ENCODE measurements around the gene PTPRM. TPM values are rescaled to one million over a fixed set of nuclear protein-coding genes. Genes with fewer than 3 reads are reported as not detected.

PTPRM gene
- total and polyA plus RNA-seq, 2 of the 8 experiments (the other 6 are each of a cell fraction or from before 2014, with no cell fraction given) = 4.1 to 7.0 TPM

- no peak for TF ChIP-seq CBX8 (IDR thresholded peaks at IDR 0.05; ENCODE audit: borderline replicate concordance, low read depth, low read length)
- TF ChIP-seq RNF2 (IDR thresholded peaks at IDR 0.05; ENCODE audit: borderline replicate concordance, low read depth, low read length, missing control alignments, poor library complexity, severe bottlenecking) = no peak
- TF ChIP-seq CBX5 (IDR thresholded peaks at IDR 0.05; ENCODE audit: low read depth, low read length) = no peak
- TF ChIP-seq, protein P1, sequence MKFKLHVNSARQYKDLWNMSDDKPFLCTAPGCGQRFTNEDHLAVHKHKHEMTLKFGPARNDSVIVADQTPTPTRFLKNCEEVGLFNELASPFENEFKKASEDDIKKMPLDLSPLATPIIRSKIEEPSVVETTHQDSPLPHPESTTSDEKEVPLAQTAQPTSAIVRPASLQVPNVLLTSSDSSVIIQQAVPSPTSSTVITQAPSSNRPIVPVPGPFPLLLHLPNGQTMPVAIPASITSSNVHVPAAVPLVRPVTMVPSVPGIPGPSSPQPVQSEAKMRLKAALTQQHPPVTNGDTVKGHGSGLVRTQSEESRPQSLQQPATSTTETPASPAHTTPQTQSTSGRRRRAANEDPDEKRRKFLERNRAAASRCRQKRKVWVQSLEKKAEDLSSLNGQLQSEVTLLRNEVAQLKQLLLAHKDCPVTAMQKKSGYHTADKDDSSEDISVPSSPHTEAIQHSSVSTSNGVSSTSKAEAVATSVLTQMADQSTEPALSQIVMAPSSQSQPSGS (IDR thresholded peaks at IDR 0.05; ENCODE audit: low read length) = no peak
These were observed 23.9 kb downstream of the PTPRM start (continued) for GRCh38 chr18:7590826-7591560.
